Fibroblast of mammary gland (primary cell): ENCODE data around the gene CYP4F12.
A peak's percentile ranks its signal among the peaks of the same experiment; 100 is the strongest.

Experiments
- DNase-seq: peaks from one replicate; pipeline ENCODE4 v3.0.0-alpha.2; 2010; ENCODE audit warnings: low read depth
- H3K4me3 ChIP-seq: 2 replicates; pipeline ENCODE4 v1.5.1; 2011; ENCODE audit warnings: low read depth, mild to moderate bottlenecking, low read length, moderate library complexity; ENCODE audit not compliant: control insufficient read depth
- CTCF ChIP-seq: conservative IDR thresholded peaks from 2 replicates; pipeline ENCODE4 v1.5.1; 2011; ENCODE audit warnings: low read depth, low read length, inconsistent platforms; ENCODE audit not compliant: control insufficient read depth, insufficient read depth

The CYP4F12 gene

GRCh38 chr19:15702534-15702930, 29.6 kb downstream of the CYP4F12 start:
- DNase-seq: peak; percentile 38
- no peak overlapping the region for H3K4me3 ChIP-seq
- TF ChIP-seq CTCF: no peak

GRCh38 chr19:15714638-15715037, 41.8 kb downstream of the CYP4F12 start:
- H3K4me3 ChIP-seq: no peak overlapping the region
- DNase-seq: no peak
- TF ChIP-seq CTCF: no peak

GRCh38 chr19:15715642-15716041, 42.8 kb downstream of the CYP4F12 start:
- H3K4me3 ChIP-seq: no peak overlapping the region
- TF ChIP-seq CTCF: no peak

GRCh38 chr19:15717809-15718208, 44.9 kb downstream of the CYP4F12 start:
- DNase-seq: no peak
- TF ChIP-seq CTCF: no peak
- H3K4me3 ChIP-seq: no peak overlapping the region

More at GRCh38 chr19:15715642-15716041, 42.8 kb downstream of the CYP4F12 start:
- no peak for DNase-seq

GRCh38 chr19:15721268-15721667, 48.4 kb downstream of the CYP4F12 start:
- TF ChIP-seq CTCF: no peak

GRCh38 chr19:15722956-15723355, 50.1 kb downstream of the CYP4F12 start:
- no peak for DNase-seq
- TF ChIP-seq CTCF: no peak
- no peak overlapping the region for H3K4me3 ChIP-seq

More at GRCh38 chr19:15721268-15721667, 48.4 kb downstream of the CYP4F12 start:
- no peak overlapping the region for H3K4me3 ChIP-seq
- DNase-seq: no peak

GRCh38 chr19:15727724-15728123, 54.8 kb downstream of the CYP4F12 start, which contains the start of gene OR10H2:
Gene OR10H2, plus strand, starts transcription at chr19:15728024. Its CDS starts 20 bp downstream, at chr19:15728044.
- DNase-seq: no peak
- TF ChIP-seq CTCF: no peak
- no peak within 1 kb of the TSS for H3K4me3 ChIP-seq
